ENCODE results near the gene DTHD1. TPM values are rescaled to one million over a fixed set of nuclear protein-coding genes. Genes with fewer than 3 reads are reported as not detected.

DTHD1 gene
- polyA plus RNA-seq, 3 donors from 2014 or later, result 7.4 to 30.0 (median 15.6) TPM

GRCh38 chr4:36392916-36393315 lies 111.5 kb downstream of the DTHD1 start:
- no peaks in the 10 kb centered on the region for H3K36me3 Mint-ChIP-seq
- no peak overlapping the region for H3K4me3 Mint-ChIP-seq
- H3K4me1 Mint-ChIP-seq, result no peaks in the 10 kb centered on the region
- H3K9me3 Mint-ChIP-seq, result no peaks in the 10 kb centered on the region
- no peak overlapping the region for H3K27ac Mint-ChIP-seq
- H3K27me3 Mint-ChIP-seq (ENCODE audit: low read depth in 3 of 3), result peaks cover 9 to 16% (median 12%) of the 10 kb centered on the region in 3 donors
- DNase-seq, result no peak

Other genes with a start within 250 kb of the DTHD1 start
- gene ARAP2, start 37.1 kb upstream of the DTHD1 start, polyA plus RNA-seq, result 10 to 100 TPM; 34.7 to 62.7 (median 38.9) TPM